Neural cell (in vitro differentiated cells): ENCODE data around the gene MIA2. TPM values are rescaled to one million over a fixed set of nuclear protein-coding genes. Genes with fewer than 3 reads are reported as not detected.

Source experiments
- H2AFZ ChIP-seq: fragments of 200-600, 300-800 bp; sonication (generic), shearing (Covaris generic); 2 replicates; pipeline ENCODE4 v1.6.0; 2014; ENCODE audit warnings: low read depth, mild to moderate bottlenecking, antibody characterized with exemption, low read length, moderate library complexity
- H3F3A ChIP-seq: fragments of 200-600 bp; shearing (Covaris generic); 2 replicates; pipeline ENCODE4 v1.6.1; 2016; ENCODE audit warnings: mild to moderate bottlenecking, moderate library complexity, mixed read lengths, antibody characterized with exemption, low read length; ENCODE audit not compliant: insufficient read depth, poor library complexity, severe bottlenecking
- H3K27ac ChIP-seq: fragments of 200-600, 300-800 bp; sonication (generic), shearing (Covaris generic); 2 replicates; pipeline ENCODE4 v1.5.1; 2014; ENCODE audit warnings: mild to moderate bottlenecking, low read length, moderate library complexity
- H3K27me3 ChIP-seq: fragments of 300-800, 200-600 bp; sonication (generic), shearing (Covaris generic); 2 replicates; pipeline ENCODE4 v1.6.0; 2014; ENCODE audit warnings: mild to moderate bottlenecking, low read depth, low read length, moderate library complexity; ENCODE audit not compliant: insufficient read depth
- H3K36me3 ChIP-seq: fragments of 300-800, 200-600 bp; sonication (generic), shearing (Covaris generic); 2 replicates; pipeline ENCODE4 v1.5.1; 2014; ENCODE audit warnings: mild to moderate bottlenecking, antibody characterized with exemption, low read length, moderate library complexity; ENCODE audit not compliant: insufficient read depth
- H3K4me2 ChIP-seq: fragments of 300-800, 200-600 bp; sonication (generic), shearing (Covaris generic); 2 replicates; pipeline ENCODE4 v1.6.0; 2014; ENCODE audit warnings: mild to moderate bottlenecking, low read length
- H3K4me3 ChIP-seq: fragments of 300-800, 200-600 bp; sonication (generic), shearing (Covaris generic); 2 replicates; pipeline ENCODE4 v1.5.1; 2014; ENCODE audit warnings: mild to moderate bottlenecking, low read length, moderate library complexity
- H3K79me2 ChIP-seq: fragments of 200-600 bp; shearing (Covaris generic); replicated peaks from 2 replicates; pipeline ENCODE4 v1.6.0; 2014; ENCODE audit warnings: mild to moderate bottlenecking, low read length, moderate library complexity; ENCODE audit not compliant: insufficient read depth
- H3K9ac ChIP-seq: fragments of 300-800, 200-600 bp; sonication (generic), shearing (Covaris generic); 2 replicates; pipeline ENCODE4 v1.6.1; 2016; ENCODE audit warnings: mild to moderate bottlenecking, low read length, mixed read lengths
- H3K9me2 ChIP-seq: fragments of 200-600 bp; shearing (Covaris generic); 2 replicates; pipeline ENCODE4 v1.6.1; 2016; ENCODE audit warnings: mild to moderate bottlenecking, low read length, mixed read lengths; ENCODE audit not compliant: insufficient read depth
- H3K9me3 ChIP-seq: fragments of 200-600, 300-800 bp; sonication (generic), shearing (Covaris generic); 2 replicates; pipeline ENCODE4 v1.6.1; 2016; ENCODE audit warnings: mild to moderate bottlenecking, mixed run types, low read length, moderate library complexity, mixed read lengths
- H4K20me1 ChIP-seq: fragments of 200-600 bp; shearing (Covaris generic); 2 replicates; pipeline ENCODE4 v1.6.1; 2016; ENCODE audit warnings: mild to moderate bottlenecking, mixed run types; ENCODE audit not compliant: insufficient read depth
- CTCF ChIP-seq: fragments of 450-650 bp; IDR thresholded peaks from 2 replicates; pipeline ENCODE4 v1.5.1; 2014; ENCODE audit warnings: antibody characterized with exemption, mild to moderate bottlenecking, moderate library complexity; ENCODE audit not compliant: poor library complexity, severe bottlenecking
- EP300 ChIP-seq: fragments of 450-650 bp; conservative IDR thresholded peaks from 2 replicates; pipeline ENCODE4 v1.6.1; 2014; ENCODE audit warnings: antibody characterized with exemption, mild to moderate bottlenecking, moderate library complexity; ENCODE audit not compliant: poor library complexity, severe bottlenecking
- EZH2 ChIP-seq: fragments of 200-600, 300-800 bp; shearing (Covaris generic), sonication (generic); IDR thresholded peaks from 2 replicates; pipeline ENCODE4 v1.6.1; 2014; ENCODE audit warnings: antibody characterized with exemption, low read length, borderline replicate concordance, mild to moderate bottlenecking; ENCODE audit not compliant: insufficient read depth, poor library complexity, severe bottlenecking
- MXI1 ChIP-seq: fragments of 450-650 bp; conservative IDR thresholded peaks from 2 replicates; pipeline ENCODE4 v1.6.1; 2014; ENCODE audit warnings: antibody characterized with exemption, mild to moderate bottlenecking; ENCODE audit not compliant: poor library complexity, severe bottlenecking
- POLR2AphosphoS5 ChIP-seq: IDR thresholded peaks from 2 replicates; pipeline ENCODE4 v1.6.1; 2012
- RAD21 ChIP-seq: fragments of 450-650 bp; conservative IDR thresholded peaks from 2 replicates; pipeline ENCODE4 v1.6.1; 2014; ENCODE audit warnings: antibody characterized with exemption, mild to moderate bottlenecking, moderate library complexity
- REST ChIP-seq: IDR thresholded peaks from 2 replicates; pipeline ENCODE4 v1.6.1; 2012; ENCODE audit warnings: borderline replicate concordance
- SMC3 ChIP-seq: fragments of 450-650 bp; conservative IDR thresholded peaks from 2 replicates; pipeline ENCODE4 v1.6.1; 2014; ENCODE audit warnings: antibody characterized with exemption, mild to moderate bottlenecking, moderate library complexity; ENCODE audit not compliant: poor library complexity
- TAF1 ChIP-seq: IDR thresholded peaks from 2 replicates; pipeline ENCODE4 v1.6.1; 2012; ENCODE audit warnings: low read depth
- polyA plus RNA-seq: library from polyadenylated mRNA; depleted of rRNA; stranded (reverse); fragments of >200 nt; gene quantifications from 2 replicates; pipeline ENCODE4 v1.2.3, GENCODE V29; 2014

The MIA2 gene
- polyA plus RNA-seq, 1 donor from 2014 or later = 17.7 TPM

DNA sequence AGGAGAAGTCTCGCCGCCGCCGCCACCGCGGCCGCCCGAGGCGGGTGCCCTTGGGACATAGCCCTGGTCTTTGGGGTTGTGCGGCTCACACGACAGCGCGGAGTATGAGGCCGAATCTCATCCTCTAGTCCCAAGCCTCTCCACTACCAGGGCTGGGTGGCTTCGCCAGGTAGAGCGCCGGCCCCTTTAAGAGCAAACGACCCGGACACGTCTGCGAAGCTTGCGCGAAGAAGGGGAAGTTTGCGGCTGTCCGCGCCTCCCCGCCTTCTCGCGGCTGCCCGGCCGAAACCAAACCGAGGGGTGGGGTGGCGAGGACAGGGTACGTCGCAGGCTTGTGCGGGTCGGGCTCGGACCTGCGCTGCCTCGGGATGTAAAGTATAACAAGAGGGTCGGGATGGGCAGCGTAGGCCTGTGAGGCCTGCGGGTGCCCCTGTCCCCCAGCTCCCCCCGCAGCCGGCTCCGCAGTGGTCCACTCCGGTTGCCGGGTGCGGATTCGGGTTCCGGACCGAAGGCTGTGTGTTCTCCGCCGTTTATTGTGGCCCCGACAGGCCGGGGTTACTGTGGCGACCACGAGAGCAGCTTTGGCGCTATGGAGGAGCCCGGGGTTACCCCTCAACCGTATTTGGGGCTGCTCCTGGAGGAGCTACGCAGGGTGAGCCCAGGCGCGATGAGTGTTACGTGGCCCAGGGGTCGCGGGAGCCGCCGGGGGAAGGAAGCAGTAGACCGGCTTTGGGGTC, 33.3 kb downstream of the MIA2 start:
- Histone ChIP-seq H3K4me3 (peak overlapping the region; percentile 89), H3K27me3 (no peaks in the 10 kb centered on the region), H3K9ac (peak overlapping the region; percentile 81), H3K9me3 (no peaks in the 10 kb centered on the region), H2AFZ (peak overlapping the region; percentile 95), H3K9me2 (no peaks in the 10 kb centered on the region), H4K20me1 (no peaks in the 10 kb centered on the region), H3K36me3 (no peaks in the 10 kb centered on the region), H3F3A (no peaks in the 10 kb centered on the region), H3K27ac (peak overlapping the region; percentile 74), H3K79me2 (peaks cover 33% of the 10 kb centered on the region), H3K4me2 (no peak overlapping the region)
- TF ChIP-seq CTCF (no peak), EP300 (no peak), RAD21 (no peak), MXI1 (no peak), REST (no peak), POLR2AphosphoS5 (no peak), TAF1 (no peak), SMC3 (no peak), EZH2 (no peak)

DNA sequence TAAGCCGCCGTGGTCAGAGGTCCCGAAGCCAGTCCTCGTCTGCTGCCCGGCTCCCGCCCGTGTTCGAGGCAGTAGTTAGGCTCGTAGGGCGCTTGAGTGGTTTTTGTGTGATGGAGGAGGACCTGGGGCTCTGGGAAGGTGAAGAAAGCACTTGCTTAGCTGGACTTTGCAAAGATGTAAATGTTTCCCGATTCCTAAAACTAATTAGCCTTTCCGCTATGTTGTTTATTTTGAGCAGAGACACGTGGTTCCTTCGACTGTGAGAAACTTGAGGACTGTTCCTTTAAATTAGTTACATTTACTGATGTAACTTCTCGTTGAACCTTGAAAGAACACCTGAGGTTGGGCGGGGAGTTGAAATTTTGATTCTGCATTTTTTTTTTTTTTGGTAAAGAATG, 33.9 kb downstream of the MIA2 start:
- peaks cover 36% of the 10 kb centered on the region for H3K79me2 ChIP-seq
- H4K20me1 ChIP-seq = no peaks in the 10 kb centered on the region
- peak overlapping the region; percentile 81 for H3K9ac ChIP-seq
- H3K9me2 ChIP-seq = no peaks in the 10 kb centered on the region
- peak overlapping the region; percentile 95 for H2AFZ ChIP-seq
- H3F3A ChIP-seq = no peaks in the 10 kb centered on the region
- no peaks in the 10 kb centered on the region for H3K36me3 ChIP-seq
- H3K9me3 ChIP-seq = no peaks in the 10 kb centered on the region
- peak overlapping the region; percentile 74 for H3K27ac ChIP-seq
- H3K4me3 ChIP-seq = peak overlapping the region; percentile 89
- H3K27me3 ChIP-seq = no peaks in the 10 kb centered on the region
- H3K4me2 ChIP-seq = peak overlapping the region; percentile 78
- no peak for TF ChIP-seq EZH2
- peak; percentile 69 for TF ChIP-seq MXI1
